Spleen (tissue), 7 donors: ENCODE results near the gene ZNRF3.

Source experiments
- CTCF ChIP-seq, 11 experiments: fragments of 200-600 bp in 7 of 11; fragments of 450-650 bp in 4 of 11; sonication (generic) in 4 of 11; IDR thresholded peaks in 8 of 11; conservative IDR thresholded peaks in 3 of 11; 1 replicate in 7 of 11; 2 replicates in 4 of 11; pipeline versions ENCODE4 v1.4.0 to v1.8.0; 2016 to 2021; ENCODE audit warnings: antibody characterized with exemption in 11 of 11, inconsistent platforms in 4 of 11, mild to moderate bottlenecking in 1 of 11
- POLR2AphosphoS5 ChIP-seq, 3 donors: sonication (generic); formaldehyde crosslinking; IDR thresholded peaks; one replicate each; pipeline ENCODE4 v1.5.1; 2017; ENCODE audit warnings: antibody characterized with exemption in 3 of 3
- donor health status: DM: no; HTN: no; CAD: no; lungs with moderate emphysema.
- donor health status: DM: no; HTN: no; CAD: no.
- donor health status: DM: no; HTN: no; CAD: no.

DNA sequence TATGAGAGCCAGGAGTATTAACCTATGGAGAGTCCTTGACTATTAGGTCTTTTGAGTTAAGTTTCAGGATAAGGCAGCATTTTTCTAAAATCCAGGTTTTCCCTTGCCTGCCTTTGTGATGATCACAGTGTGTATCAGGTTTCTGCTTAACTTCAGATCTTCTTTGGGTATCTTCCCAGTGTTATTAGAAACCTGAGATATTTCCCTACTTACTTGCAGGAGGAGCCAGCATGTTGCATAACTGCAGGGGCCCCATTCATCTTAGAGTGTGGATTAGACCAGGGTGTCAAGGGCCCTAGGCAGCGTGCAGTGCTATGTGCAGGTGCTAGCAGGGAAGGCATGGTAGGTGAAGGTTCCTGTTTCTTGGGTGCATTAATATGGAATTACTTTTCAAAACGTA, 69.5 kb downstream of the ZNRF3 start:
- TF ChIP-seq CTCF (IDR thresholded peaks at IDR 0.05 in 8 of 11, conservative IDR thresholded peaks at IDR 0.05 in 3 of 11) (no peak), POLR2AphosphoS5 (IDR thresholded peaks at IDR 0.05) (no peak)
